ENCODE data around the gene GMPPB. TPM values are rescaled to one million over a fixed set of nuclear protein-coding genes. Genes with fewer than 3 reads are reported as not detected.

GMPPB gene
- total and polyA plus RNA-seq, 9 of the 15 experiments (the other 6 are each of a cell fraction or from before 2014, with no cell fraction given), result 0.53 to 17.4 (median 8.1) TPM

- TF ChIP-seq RBM22 (IDR thresholded peaks at IDR 0.05; ENCODE audit: low read depth, low read length, poor library complexity, severe bottlenecking), result no peak
Observed at GRCh38 chr3:49772703-49773102, 49.0 kb upstream of the GMPPB start (continued).

DNA sequence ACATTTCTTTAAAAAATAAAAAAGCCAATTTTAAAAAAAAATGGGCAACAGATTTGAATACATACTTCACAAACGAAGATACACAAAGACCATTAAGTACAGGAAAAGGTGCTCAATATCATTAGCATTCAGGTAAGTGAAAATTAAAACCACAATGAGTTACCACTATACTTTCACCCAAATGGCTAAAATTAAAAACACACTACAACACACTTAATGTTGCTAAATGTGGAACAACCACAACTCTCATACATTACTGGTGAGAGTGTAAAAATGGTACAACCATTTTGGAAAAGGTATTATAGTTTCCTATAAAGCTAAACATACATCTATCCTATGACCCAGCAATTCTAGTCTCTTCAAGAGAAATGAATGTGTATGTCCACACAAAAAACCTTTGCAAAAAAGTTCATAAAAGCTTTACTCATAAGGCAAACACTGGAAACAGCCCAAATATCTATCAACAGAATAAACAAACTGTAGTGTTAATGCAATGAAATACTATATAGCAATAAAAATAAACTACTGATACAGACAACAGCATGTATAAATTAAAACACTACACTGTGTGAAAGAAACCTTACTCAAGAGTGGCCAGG, 47.7 kb upstream of the GMPPB start:
- no peaks in the 10 kb centered on the region; a peak in 1 of 5 replicates for H3K4me1 ChIP-seq (replicated peaks in 1 of 2; ENCODE audit: control insufficient read depth in 2 of 2, insufficient read depth in 2 of 2, low read length in 2 of 2)
- H3K9ac ChIP-seq (ENCODE audit: insufficient read depth in 1 of 2, low read depth in 2 of 2, low read length in 2 of 2), result no peak overlapping the region
- H3K27ac ChIP-seq (ENCODE audit: extremely low read depth, low read depth, low read length), result no peak overlapping the region
- no TSS peak for BruUV-seq (replicated peaks)
- no peak overlapping the region for H3K4me2 ChIP-seq (ENCODE audit: insufficient read depth, low read length)
- H2AFZ ChIP-seq (ENCODE audit: low read depth, low read length), result no peak overlapping the region
- no peak for ATAC-seq
- H3K4me3 ChIP-seq, result no peak overlapping the region
- TF ChIP-seq POLR3A (IDR thresholded peaks at IDR 0.05; ENCODE audit: borderline replicate concordance, extremely low read depth, insufficient read depth, insufficient read length) (no peak), TARDBP (IDR thresholded peaks at IDR 0.05) (no peak)
- H3K9me3 ChIP-seq (replicated peaks; ENCODE audit: control insufficient read depth, insufficient read depth, low read depth, low read length), result no peaks in the 10 kb centered on the region
- peak; percentile 19 for FAIRE-seq
- H3K36me3 ChIP-seq (ENCODE audit: control insufficient read depth, insufficient read depth, low read length), result peaks cover 31% of the 10 kb centered on the region; the same call in 2 of the 3 replicates
- CTCF ChIA-PET (ENCODE audit: low intra/inter-chr PET ratio), result no interaction called here
- no peak for DNase-seq (ENCODE audit: extremely low read depth in 1 of 4, low spot score in 3 of 4)
- intact Hi-C loops (cut with micrococcal nuclease), result no loop called here
- H3K9me1 ChIP-seq (ENCODE audit: control insufficient read depth, insufficient read depth, low read length), result no peaks in the 10 kb centered on the region
- in situ Hi-C loops (cut with MboI), result no loop called here
- 50% methylated on average over 1 of the region's 1 CpG for WGBS (ENCODE audit: insufficient coverage, low coverage, missing lambda C conversion rate)
- no peaks in the 10 kb centered on the region for H3K27me3 ChIP-seq (ENCODE audit: control insufficient read depth in 2 of 2, insufficient read depth in 2 of 2, low read length in 2 of 2)
- POLR2A ChIA-PET, result interaction anchor here (0.6 to 1.2 kb wide), 3 partner anchors 12 to 133 kb away, joined by 3 read pairs; no protein-coding TSS in a partner anchor
- H3K79me2 ChIP-seq (ENCODE audit: control insufficient read depth, insufficient read depth, low read length), result peaks cover 80% of the 10 kb centered on the region
- H4K20me1 ChIP-seq (replicated peaks; ENCODE audit: control insufficient read depth, insufficient read depth, low read length), result no peaks in the 10 kb centered on the region

DNA sequence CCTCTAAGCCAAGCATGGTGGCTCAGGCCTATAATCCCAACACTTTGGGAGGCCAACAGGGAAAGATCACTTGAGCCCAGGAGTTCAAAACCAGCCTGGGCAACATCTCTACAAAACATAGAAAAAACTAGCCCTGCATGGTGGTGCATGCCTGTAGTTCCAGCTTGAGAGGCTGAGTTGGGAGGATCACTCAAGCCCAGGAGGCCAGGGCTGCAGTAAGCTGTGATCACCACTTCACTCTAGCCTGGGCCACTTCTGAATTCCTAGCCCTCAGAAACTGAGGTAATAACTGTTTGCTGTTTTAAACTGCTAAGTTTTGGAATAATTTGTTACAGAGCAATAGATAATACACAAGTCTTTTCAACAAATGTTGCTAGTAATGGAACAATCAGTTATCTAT, 46.2 kb upstream of the GMPPB start:
- Histone ChIP-seq H3K9me1 (ENCODE audit: control insufficient read depth, insufficient read depth, low read length) (no peaks in the 10 kb centered on the region), H3K9me3 (replicated peaks; ENCODE audit: control insufficient read depth, insufficient read depth, low read depth, low read length) (no peaks in the 10 kb centered on the region), H3K4me1 (replicated peaks in 1 of 2; ENCODE audit: control insufficient read depth in 2 of 2, insufficient read depth in 2 of 2, low read length in 2 of 2) (no peaks in the 10 kb centered on the region; a peak in 1 of 5 replicates), H3K4me2 (ENCODE audit: insufficient read depth, low read length) (no peak overlapping the region), H3K36me3 (ENCODE audit: control insufficient read depth, insufficient read depth, low read length) (peaks cover 18% of the 10 kb centered on the region; the same call in 2 of the 3 replicates), H4K20me1 (replicated peaks; ENCODE audit: control insufficient read depth, insufficient read depth, low read length) (no peaks in the 10 kb centered on the region), H3K79me2 (ENCODE audit: control insufficient read depth, insufficient read depth, low read length) (peaks cover 77% of the 10 kb centered on the region), H2AFZ (ENCODE audit: low read depth, low read length) (no peak overlapping the region), H3K27me3 (ENCODE audit: control insufficient read depth in 2 of 2, insufficient read depth in 2 of 2, low read length in 2 of 2) (no peaks in the 10 kb centered on the region), H3K9ac (ENCODE audit: insufficient read depth in 1 of 2, low read depth in 2 of 2, low read length in 2 of 2) (no peak overlapping the region), H3K27ac (ENCODE audit: extremely low read depth, low read depth, low read length) (no peak overlapping the region), H3K4me3 (no peak overlapping the region)
- FAIRE-seq, result no peak
- ChIA-PET CTCF (ENCODE audit: low intra/inter-chr PET ratio) (no interaction called here), POLR2A (interaction anchor here (1.0 kb wide), 1 partner anchor 12 kb away, joined by 3 read pairs; no protein-coding TSS in a partner anchor)
- in situ Hi-C loops (cut with MboI) (no loop called here), intact Hi-C loops (cut with micrococcal nuclease) (no loop called here)
- ATAC-seq, result peak; percentile 53
- DNase-seq (ENCODE audit: extremely low read depth in 1 of 4, low spot score in 3 of 4), result no peak
- BruUV-seq (replicated peaks), result no TSS peak
- TF ChIP-seq POLR2AphosphoS2 (IDR thresholded peaks at IDR 0.05; ENCODE audit: low read length) (no peak), GTF2F1 (IDR thresholded peaks at IDR 0.05; ENCODE audit: low read depth, low read length) (no peak), NR0B1 (IDR thresholded peaks at IDR 0.05; ENCODE audit: partially characterized antibody) (no peak), RBM22 (IDR thresholded peaks at IDR 0.05; ENCODE audit: low read depth, low read length, poor library complexity, severe bottlenecking) (no peak), NRF1 (conservative IDR thresholded peaks at IDR 0.05 in 1 of 2, IDR thresholded peaks at IDR 0.05 in 1 of 2) (no peak), HNRNPH1 (optimal IDR thresholded peaks at IDR 0.05; ENCODE audit: low read depth, low read length) (no peak), ELF2 (CRISPR knock-in tag; IDR thresholded peaks at IDR 0.05) (no peak)
- TF ChIP-seq, protein P1, sequence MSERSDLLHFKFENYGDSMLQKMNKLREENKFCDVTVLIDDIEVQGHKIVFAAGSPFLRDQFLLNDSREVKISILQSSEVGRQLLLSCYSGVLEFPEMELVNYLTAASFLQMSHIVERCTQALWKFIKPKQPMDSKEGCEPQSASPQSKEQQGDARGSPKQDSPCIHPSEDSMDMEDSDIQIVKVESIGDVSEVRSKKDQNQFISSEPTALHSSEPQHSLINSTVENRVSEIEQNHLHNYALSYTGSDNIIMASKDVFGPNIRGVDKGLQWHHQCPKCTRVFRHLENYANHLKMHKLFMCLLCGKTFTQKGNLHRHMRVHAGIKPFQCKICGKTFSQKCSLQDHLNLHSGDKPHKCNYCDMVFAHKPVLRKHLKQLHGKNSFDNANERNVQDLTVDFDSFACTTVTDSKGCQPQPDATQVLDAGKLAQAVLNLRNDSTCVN (CRISPR knock-in tag; IDR thresholded peaks at IDR 0.05), result no peak

Data from K562 (cell line).